ENCODE results near the gene UBE3C.
A peak's percentile ranks its signal among the peaks of the same experiment; 100 is the strongest.
"Not testable (repeated sequence)": the region's sequence is repeated elsewhere in the genome, so short reads cannot be mapped to it uniquely, and the experiment has no call there.

The UBE3C gene

GRCh38 chr7:157141525-157142060 lies 2.9 kb downstream of the UBE3C start:
- H3K4me1 Mint-ChIP-seq (ENCODE audit: low read depth) = peaks cover 70% of the 10 kb centered on the region
- no peak overlapping the region for H3K27ac Mint-ChIP-seq
- H3K36me3 Mint-ChIP-seq (ENCODE audit: low read depth) = peaks cover 70% of the 10 kb centered on the region
- no peaks in the 10 kb centered on the region for H3K27me3 Mint-ChIP-seq
- no peak for DNase-seq
- H3K4me3 Mint-ChIP-seq = peak overlapping the region; percentile 84
- H3K9me3 Mint-ChIP-seq = no peaks in the 10 kb centered on the region

- Mint-ChIP-seq H3K4me3 (no peak overlapping the region), H3K4me1 (ENCODE audit: low read depth) (peaks cover 82% of the 10 kb centered on the region), H3K27me3 (no peaks in the 10 kb centered on the region), H3K36me3 (ENCODE audit: low read depth) (peaks cover 91% of the 10 kb centered on the region), H3K9me3 (no peaks in the 10 kb centered on the region), H3K27ac (peak overlapping the region; percentile 28)
- no peak for DNase-seq
Observed at GRCh38 chr7:157143788-157144187, 5.1 kb downstream of the UBE3C start.

- Mint-ChIP-seq H3K4me3 (no peak overlapping the region), H3K9me3 (no peaks in the 10 kb centered on the region), H3K4me1 (ENCODE audit: low read depth) (peaks cover 85% of the 10 kb centered on the region), H3K27ac (no peak overlapping the region), H3K27me3 (no peaks in the 10 kb centered on the region), H3K36me3 (ENCODE audit: low read depth) (peaks cover 83% of the 10 kb centered on the region)
- DNase-seq = no peak
Observed at GRCh38 chr7:157149317-157149716, 10.6 kb downstream of the UBE3C start.

- DNase-seq = no peak
- H3K9me3 Mint-ChIP-seq = no peaks in the 10 kb centered on the region
- H3K4me1 Mint-ChIP-seq (ENCODE audit: low read depth) = peaks cover 81% of the 10 kb centered on the region
- no peaks in the 10 kb centered on the region for H3K27me3 Mint-ChIP-seq
- no peak overlapping the region for H3K4me3 Mint-ChIP-seq
- H3K27ac Mint-ChIP-seq = no peak overlapping the region
- peaks cover 77% of the 10 kb centered on the region for H3K36me3 Mint-ChIP-seq (ENCODE audit: low read depth)
Observed at GRCh38 chr7:157150882-157151281, 12.2 kb downstream of the UBE3C start.

GRCh38 chr7:157151626-157152339 lies 13.1 kb downstream of the UBE3C start:
- H3K36me3 Mint-ChIP-seq (ENCODE audit: low read depth) = peaks cover 72% of the 10 kb centered on the region
- H3K27ac Mint-ChIP-seq = peak overlapping the region; percentile 72

GRCh38 chr7:157152391-157152937 lies 13.7 kb downstream of the UBE3C start:
- DNase-seq = no peak
- H3K36me3 Mint-ChIP-seq (ENCODE audit: low read depth) = peaks cover 73% of the 10 kb centered on the region
- H3K9me3 Mint-ChIP-seq = no peaks in the 10 kb centered on the region
- H3K4me1 Mint-ChIP-seq (ENCODE audit: low read depth) = peaks cover 78% of the 10 kb centered on the region
- peak overlapping the region; percentile 72 for H3K27ac Mint-ChIP-seq
- H3K27me3 Mint-ChIP-seq = no peaks in the 10 kb centered on the region
- no peak overlapping the region for H3K4me3 Mint-ChIP-seq

More at GRCh38 chr7:157151626-157152339, 13.1 kb downstream of the UBE3C start:
- H3K4me3 Mint-ChIP-seq = no peak overlapping the region
- peaks cover 78% of the 10 kb centered on the region for H3K4me1 Mint-ChIP-seq (ENCODE audit: low read depth)
- no peaks in the 10 kb centered on the region for H3K27me3 Mint-ChIP-seq
- no peaks in the 10 kb centered on the region for H3K9me3 Mint-ChIP-seq
- no peak for DNase-seq

GRCh38 chr7:157153260-157153659 lies 14.5 kb downstream of the UBE3C start:
- H3K27me3 Mint-ChIP-seq = no peaks in the 10 kb centered on the region
- peaks cover 69% of the 10 kb centered on the region for H3K36me3 Mint-ChIP-seq (ENCODE audit: low read depth)
- H3K9me3 Mint-ChIP-seq = no peaks in the 10 kb centered on the region
- no peak for DNase-seq
- peaks cover 75% of the 10 kb centered on the region for H3K4me1 Mint-ChIP-seq (ENCODE audit: low read depth)
- peak overlapping the region; percentile 64 for H3K27ac Mint-ChIP-seq
- H3K4me3 Mint-ChIP-seq = no peak overlapping the region

- no peaks in the 10 kb centered on the region for H3K27me3 Mint-ChIP-seq
- H3K36me3 Mint-ChIP-seq (ENCODE audit: low read depth) = peaks cover 73% of the 10 kb centered on the region
- H3K27ac Mint-ChIP-seq = no peak overlapping the region
- H3K4me3 Mint-ChIP-seq = no peak overlapping the region
- DNase-seq = no peak
- peaks cover 69% of the 10 kb centered on the region for H3K4me1 Mint-ChIP-seq (ENCODE audit: low read depth)
- no peaks in the 10 kb centered on the region for H3K9me3 Mint-ChIP-seq
Observed at GRCh38 chr7:157155959-157156358, 17.2 kb downstream of the UBE3C start.

- DNase-seq = no peak
- H3K27ac Mint-ChIP-seq = no peak overlapping the region
- H3K27me3 Mint-ChIP-seq = no peaks in the 10 kb centered on the region
- no peaks in the 10 kb centered on the region for H3K9me3 Mint-ChIP-seq
- no peak overlapping the region for H3K4me3 Mint-ChIP-seq
- peaks cover 48% of the 10 kb centered on the region for H3K4me1 Mint-ChIP-seq (ENCODE audit: low read depth)
- H3K36me3 Mint-ChIP-seq (ENCODE audit: low read depth) = peaks cover 67% of the 10 kb centered on the region
Observed at GRCh38 chr7:157158400-157158799, 19.7 kb downstream of the UBE3C start.

GRCh38 chr7:157159537-157159936 lies 20.8 kb downstream of the UBE3C start:
- H3K9me3 Mint-ChIP-seq, DNase-seq, H3K27ac Mint-ChIP-seq, H3K4me3 Mint-ChIP-seq, H3K27me3 Mint-ChIP-seq: not testable (repeated sequence)
- H3K4me1 Mint-ChIP-seq (ENCODE audit: low read depth) = peaks cover 40% of the 10 kb centered on the region
- peaks cover 70% of the 10 kb centered on the region for H3K36me3 Mint-ChIP-seq (ENCODE audit: low read depth)

- peaks cover 11% of the 10 kb centered on the region for H3K9me3 Mint-ChIP-seq
- H3K27ac Mint-ChIP-seq = no peak overlapping the region
- DNase-seq = no peak
- H3K27me3 Mint-ChIP-seq = no peaks in the 10 kb centered on the region
- H3K4me1 Mint-ChIP-seq (ENCODE audit: low read depth) = peaks cover 35% of the 10 kb centered on the region
- no peak overlapping the region for H3K4me3 Mint-ChIP-seq
- H3K36me3 Mint-ChIP-seq (ENCODE audit: low read depth) = peaks cover 76% of the 10 kb centered on the region
Observed at GRCh38 chr7:157160433-157160832, 21.7 kb downstream of the UBE3C start.

GRCh38 chr7:157165987-157166386 lies 27.3 kb downstream of the UBE3C start:
- peaks cover 13% of the 10 kb centered on the region for H3K9me3 Mint-ChIP-seq
- no peak for DNase-seq
- H3K27me3 Mint-ChIP-seq = no peaks in the 10 kb centered on the region
- peaks cover 93% of the 10 kb centered on the region for H3K36me3 Mint-ChIP-seq (ENCODE audit: low read depth)
- H3K27ac Mint-ChIP-seq = no peak overlapping the region
- H3K4me1 Mint-ChIP-seq (ENCODE audit: low read depth) = peaks cover 1% of the 10 kb centered on the region
- no peak overlapping the region for H3K4me3 Mint-ChIP-seq

- DNase-seq = no peak
- H3K36me3 Mint-ChIP-seq (ENCODE audit: low read depth) = peaks cover 98% of the 10 kb centered on the region
- H3K4me3 Mint-ChIP-seq = no peak overlapping the region
- no peaks in the 10 kb centered on the region for H3K4me1 Mint-ChIP-seq (ENCODE audit: low read depth)
- H3K9me3 Mint-ChIP-seq = peaks cover 13% of the 10 kb centered on the region
- no peaks in the 10 kb centered on the region for H3K27me3 Mint-ChIP-seq
- no peak overlapping the region for H3K27ac Mint-ChIP-seq
Observed at GRCh38 chr7:157168571-157168970, 29.8 kb downstream of the UBE3C start.

GRCh38 chr7:157176771-157177170 lies 38.0 kb downstream of the UBE3C start:
- no peak overlapping the region for H3K4me3 Mint-ChIP-seq
- H3K9me3 Mint-ChIP-seq = no peaks in the 10 kb centered on the region
- H3K36me3 Mint-ChIP-seq (ENCODE audit: low read depth) = peaks cover 93% of the 10 kb centered on the region
- H3K4me1 Mint-ChIP-seq (ENCODE audit: low read depth) = no peaks in the 10 kb centered on the region
- no peak overlapping the region for H3K27ac Mint-ChIP-seq
- H3K27me3 Mint-ChIP-seq = no peaks in the 10 kb centered on the region
- DNase-seq = no peak

GRCh38 chr7:157177333-157177982 lies 38.7 kb downstream of the UBE3C start:
- no peak for DNase-seq
- peak overlapping the region; percentile 40 for H3K27ac Mint-ChIP-seq
- H3K4me1 Mint-ChIP-seq (ENCODE audit: low read depth) = no peaks in the 10 kb centered on the region
- H3K9me3 Mint-ChIP-seq = no peaks in the 10 kb centered on the region
- no peak overlapping the region for H3K4me3 Mint-ChIP-seq
- peaks cover 94% of the 10 kb centered on the region for H3K36me3 Mint-ChIP-seq (ENCODE audit: low read depth)
- no peaks in the 10 kb centered on the region for H3K27me3 Mint-ChIP-seq

Data from activated T-cell treated with anti-CD3 and anti-CD28 coated beads, Interleukin-2, amount 50 U/mL, for 24 hours (primary cell).